Neural cell (in vitro differentiated cells): Measurements from ENCODE around the gene CDKAL1. TPM values are rescaled to one million over a fixed set of nuclear protein-coding genes. Genes with fewer than 3 reads are reported as not detected.
A peak's percentile ranks its signal among the peaks of the same experiment; 100 is the strongest.

Source experiments
- H2AFZ ChIP-seq: fragments of 200-600, 300-800 bp; sonication (generic), shearing (Covaris generic); 2 replicates; pipeline ENCODE4 v1.6.0; 2014; ENCODE audit warnings: low read depth, mild to moderate bottlenecking, antibody characterized with exemption, low read length, moderate library complexity
- H3F3A ChIP-seq: fragments of 200-600 bp; shearing (Covaris generic); 2 replicates; pipeline ENCODE4 v1.6.1; 2016; ENCODE audit warnings: mild to moderate bottlenecking, moderate library complexity, mixed read lengths, antibody characterized with exemption, low read length; ENCODE audit not compliant: insufficient read depth, poor library complexity, severe bottlenecking
- H3K27ac ChIP-seq: fragments of 200-600, 300-800 bp; sonication (generic), shearing (Covaris generic); 2 replicates; pipeline ENCODE4 v1.5.1; 2014; ENCODE audit warnings: mild to moderate bottlenecking, low read length, moderate library complexity
- H3K27me3 ChIP-seq: fragments of 300-800, 200-600 bp; sonication (generic), shearing (Covaris generic); 2 replicates; pipeline ENCODE4 v1.6.0; 2014; ENCODE audit warnings: mild to moderate bottlenecking, low read depth, low read length, moderate library complexity; ENCODE audit not compliant: insufficient read depth
- H3K36me3 ChIP-seq: fragments of 300-800, 200-600 bp; sonication (generic), shearing (Covaris generic); 2 replicates; pipeline ENCODE4 v1.5.1; 2014; ENCODE audit warnings: mild to moderate bottlenecking, antibody characterized with exemption, low read length, moderate library complexity; ENCODE audit not compliant: insufficient read depth
- H3K4me2 ChIP-seq: fragments of 300-800, 200-600 bp; sonication (generic), shearing (Covaris generic); 2 replicates; pipeline ENCODE4 v1.6.0; 2014; ENCODE audit warnings: mild to moderate bottlenecking, low read length
- H3K4me3 ChIP-seq: fragments of 300-800, 200-600 bp; sonication (generic), shearing (Covaris generic); 2 replicates; pipeline ENCODE4 v1.5.1; 2014; ENCODE audit warnings: mild to moderate bottlenecking, low read length, moderate library complexity
- H3K79me2 ChIP-seq: fragments of 200-600 bp; shearing (Covaris generic); replicated peaks from 2 replicates; pipeline ENCODE4 v1.6.0; 2014; ENCODE audit warnings: mild to moderate bottlenecking, low read length, moderate library complexity; ENCODE audit not compliant: insufficient read depth
- H3K9ac ChIP-seq: fragments of 300-800, 200-600 bp; sonication (generic), shearing (Covaris generic); 2 replicates; pipeline ENCODE4 v1.6.1; 2016; ENCODE audit warnings: mild to moderate bottlenecking, low read length, mixed read lengths
- H3K9me2 ChIP-seq: fragments of 200-600 bp; shearing (Covaris generic); 2 replicates; pipeline ENCODE4 v1.6.1; 2016; ENCODE audit warnings: mild to moderate bottlenecking, low read length, mixed read lengths; ENCODE audit not compliant: insufficient read depth
- H3K9me3 ChIP-seq: fragments of 200-600, 300-800 bp; sonication (generic), shearing (Covaris generic); 2 replicates; pipeline ENCODE4 v1.6.1; 2016; ENCODE audit warnings: mild to moderate bottlenecking, mixed run types, low read length, moderate library complexity, mixed read lengths
- H4K20me1 ChIP-seq: fragments of 200-600 bp; shearing (Covaris generic); 2 replicates; pipeline ENCODE4 v1.6.1; 2016; ENCODE audit warnings: mild to moderate bottlenecking, mixed run types; ENCODE audit not compliant: insufficient read depth
- CTCF ChIP-seq: fragments of 450-650 bp; IDR thresholded peaks from 2 replicates; pipeline ENCODE4 v1.5.1; 2014; ENCODE audit warnings: antibody characterized with exemption, mild to moderate bottlenecking, moderate library complexity; ENCODE audit not compliant: poor library complexity, severe bottlenecking
- EP300 ChIP-seq: fragments of 450-650 bp; conservative IDR thresholded peaks from 2 replicates; pipeline ENCODE4 v1.6.1; 2014; ENCODE audit warnings: antibody characterized with exemption, mild to moderate bottlenecking, moderate library complexity; ENCODE audit not compliant: poor library complexity, severe bottlenecking
- EZH2 ChIP-seq: fragments of 200-600, 300-800 bp; shearing (Covaris generic), sonication (generic); IDR thresholded peaks from 2 replicates; pipeline ENCODE4 v1.6.1; 2014; ENCODE audit warnings: antibody characterized with exemption, low read length, borderline replicate concordance, mild to moderate bottlenecking; ENCODE audit not compliant: insufficient read depth, poor library complexity, severe bottlenecking
- MXI1 ChIP-seq: fragments of 450-650 bp; conservative IDR thresholded peaks from 2 replicates; pipeline ENCODE4 v1.6.1; 2014; ENCODE audit warnings: antibody characterized with exemption, mild to moderate bottlenecking; ENCODE audit not compliant: poor library complexity, severe bottlenecking
- POLR2AphosphoS5 ChIP-seq: IDR thresholded peaks from 2 replicates; pipeline ENCODE4 v1.6.1; 2012
- RAD21 ChIP-seq: fragments of 450-650 bp; conservative IDR thresholded peaks from 2 replicates; pipeline ENCODE4 v1.6.1; 2014; ENCODE audit warnings: antibody characterized with exemption, mild to moderate bottlenecking, moderate library complexity
- REST ChIP-seq: IDR thresholded peaks from 2 replicates; pipeline ENCODE4 v1.6.1; 2012; ENCODE audit warnings: borderline replicate concordance
- SMC3 ChIP-seq: fragments of 450-650 bp; conservative IDR thresholded peaks from 2 replicates; pipeline ENCODE4 v1.6.1; 2014; ENCODE audit warnings: antibody characterized with exemption, mild to moderate bottlenecking, moderate library complexity; ENCODE audit not compliant: poor library complexity
- TAF1 ChIP-seq: IDR thresholded peaks from 2 replicates; pipeline ENCODE4 v1.6.1; 2012; ENCODE audit warnings: low read depth
- polyA plus RNA-seq: library from polyadenylated mRNA; depleted of rRNA; stranded (reverse); fragments of >200 nt; gene quantifications from 2 replicates; pipeline ENCODE4 v1.2.3, GENCODE V29; 2014

Gene CDKAL1
- polyA plus RNA-seq, 1 donor from 2014 or later, result 10.7 TPM

GRCh38 chr6:21201637-21202350, 667.5 kb downstream of the CDKAL1 start:
- Histone ChIP-seq H4K20me1 (no peaks in the 10 kb centered on the region), H3F3A (no peaks in the 10 kb centered on the region), H3K4me2 (peak overlapping the region; percentile 14), H3K9ac (peak overlapping the region; percentile 34), H3K9me2 (no peaks in the 10 kb centered on the region), H3K27me3 (no peaks in the 10 kb centered on the region), H3K27ac (peak overlapping the region; percentile 65), H3K9me3 (no peaks in the 10 kb centered on the region), H3K36me3 (no peaks in the 10 kb centered on the region), H3K79me2 (no peaks in the 10 kb centered on the region), H3K4me3 (peak overlapping the region; percentile 23), H2AFZ (peak overlapping the region; percentile 36)
- no peak for TF ChIP-seq SMC3
- no peak for TF ChIP-seq TAF1
- TF ChIP-seq EP300, result no peak
- no peak for TF ChIP-seq REST
- TF ChIP-seq POLR2AphosphoS5, result no peak
- no peak for TF ChIP-seq RAD21
- no peak for TF ChIP-seq EZH2
- no peak for TF ChIP-seq CTCF
- no peak for TF ChIP-seq MXI1

- no peak overlapping the region for H3K4me3 ChIP-seq
- no peaks in the 10 kb centered on the region for H3K9me3 ChIP-seq
- H3K27ac ChIP-seq, result no peak overlapping the region
These were observed 668.3 kb downstream of the CDKAL1 start for GRCh38 chr6:21202521-21202920.

More at GRCh38 chr6:21202521-21202920, 668.3 kb downstream of the CDKAL1 start:
- Histone ChIP-seq H3K27me3 (no peaks in the 10 kb centered on the region), H3K9ac (no peak overlapping the region), H3K9me2 (no peaks in the 10 kb centered on the region), H4K20me1 (no peaks in the 10 kb centered on the region), H2AFZ (no peak overlapping the region), H3K4me2 (no peak overlapping the region), H3F3A (no peaks in the 10 kb centered on the region), H3K36me3 (no peaks in the 10 kb centered on the region), H3K79me2 (no peaks in the 10 kb centered on the region)
- TF ChIP-seq SMC3 (no peak), CTCF (no peak), MXI1 (no peak), EZH2 (no peak), RAD21 (no peak), TAF1 (no peak), EP300 (no peak), REST (no peak), POLR2AphosphoS5 (no peak)
